GM19463 (cell line): ENCODE results near the gene RFTN1.

Source experiments
- ATAC-seq: cut with Tn5 transposase; IDR thresholded peaks from one replicate; pipeline ENCODE4 v1.9.1; 2021; ENCODE audit warnings: mild to moderate bottlenecking, moderate library complexity; ENCODE audit not compliant: unreplicated experiment

The RFTN1 gene

GRCh38 chr3:16290007-16290826 is 223.3 kb downstream of the RFTN1 start:
- ATAC-seq: no peak

GRCh38 chr3:16289144-16289889 is 224.2 kb downstream of the RFTN1 start:
- ATAC-seq: no peak

GRCh38 chr3:16288664-16289063 is 224.8 kb downstream of the RFTN1 start:
- no peak for ATAC-seq

GRCh38 chr3:16286751-16287543 is 226.6 kb downstream of the RFTN1 start:
- no peak for ATAC-seq

DNA sequence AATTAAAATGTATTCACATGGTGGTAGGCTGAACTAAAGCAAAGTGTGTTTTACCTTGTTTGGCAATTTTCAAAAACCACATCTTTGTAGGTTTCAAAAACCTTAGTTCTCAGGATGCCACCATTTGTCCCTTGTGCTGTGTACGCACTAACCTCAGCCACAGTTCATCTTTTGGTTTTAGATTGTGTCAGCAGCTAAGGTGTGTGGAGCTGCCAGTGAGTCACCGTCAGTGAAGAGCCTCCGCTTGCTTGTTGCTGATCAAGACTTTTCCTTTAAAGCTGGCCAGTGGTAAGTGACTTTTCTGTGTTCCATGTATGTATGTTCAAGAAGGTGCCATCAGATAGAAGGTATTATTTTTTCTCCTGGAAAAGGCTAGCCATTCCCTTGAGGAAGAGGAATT is 227.3 kb downstream of the RFTN1 start:
- peak; percentile 85 for ATAC-seq

- ATAC-seq: no peak
Measured at GRCh38 chr3:16284633-16285032, 228.9 kb downstream of the RFTN1 start.

GRCh38 chr3:16280671-16281070 is 232.8 kb downstream of the RFTN1 start:
- ATAC-seq: no peak

DNA sequence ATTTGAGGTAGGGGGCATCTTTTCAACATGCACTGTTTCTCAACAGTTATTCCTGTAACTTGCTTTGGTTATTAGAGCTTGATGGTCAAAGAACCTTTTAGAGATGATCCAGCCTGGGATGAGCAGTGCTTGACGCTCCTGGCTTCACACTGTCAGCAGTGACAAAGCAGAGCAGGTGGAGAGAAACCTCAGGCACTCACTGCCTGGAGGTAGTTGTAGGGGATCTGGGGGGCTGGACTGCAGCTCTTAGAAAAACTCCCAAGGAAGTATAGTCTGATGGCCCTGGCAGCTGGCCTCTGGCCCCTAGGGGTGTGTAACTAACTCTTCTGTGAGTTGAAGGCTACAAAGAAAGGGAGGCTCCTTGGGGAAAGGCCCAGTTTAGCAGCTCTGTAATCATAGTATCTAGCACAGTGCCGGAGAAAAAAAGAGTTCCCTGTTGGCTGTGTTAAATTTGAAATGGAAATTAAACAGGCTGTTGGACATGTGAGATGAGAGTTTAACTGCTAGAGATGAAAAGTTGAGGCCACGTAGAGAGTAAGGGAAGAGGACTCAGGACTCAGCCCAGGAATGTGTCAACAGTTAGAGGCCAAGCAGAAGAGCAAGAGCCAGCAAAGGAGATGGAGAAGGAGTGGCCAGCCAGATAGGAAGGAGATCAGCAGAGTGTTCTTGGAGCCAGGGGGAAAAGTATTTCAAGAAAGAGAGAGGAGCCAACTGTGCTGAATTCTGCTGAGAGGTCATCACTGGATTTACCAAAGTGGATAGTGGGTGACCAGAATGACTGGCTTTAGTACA is 234.3 kb downstream of the RFTN1 start:
- ATAC-seq: no peak

GRCh38 chr3:16277471-16277870 is 236.0 kb downstream of the RFTN1 start:
- ATAC-seq: no peak

DNA sequence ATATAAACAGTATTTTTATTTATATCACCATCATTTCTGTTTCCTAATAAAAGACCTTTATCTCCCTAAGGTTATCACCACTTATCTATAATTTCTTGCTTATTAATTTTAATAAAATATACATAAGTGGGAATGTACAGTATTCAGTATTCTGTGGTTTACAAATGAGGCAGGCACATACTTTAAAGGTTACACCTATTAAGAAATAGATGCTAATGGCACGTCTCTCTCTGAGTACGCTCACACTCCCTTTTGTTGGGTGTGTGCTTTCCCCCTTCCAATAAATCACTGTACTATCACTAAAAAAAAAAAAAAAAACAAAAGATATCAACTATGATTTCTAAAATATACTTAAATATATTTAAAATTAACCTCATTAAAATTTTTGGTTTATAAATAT is 239.6 kb downstream of the RFTN1 start:
- ATAC-seq: no peak

DNA sequence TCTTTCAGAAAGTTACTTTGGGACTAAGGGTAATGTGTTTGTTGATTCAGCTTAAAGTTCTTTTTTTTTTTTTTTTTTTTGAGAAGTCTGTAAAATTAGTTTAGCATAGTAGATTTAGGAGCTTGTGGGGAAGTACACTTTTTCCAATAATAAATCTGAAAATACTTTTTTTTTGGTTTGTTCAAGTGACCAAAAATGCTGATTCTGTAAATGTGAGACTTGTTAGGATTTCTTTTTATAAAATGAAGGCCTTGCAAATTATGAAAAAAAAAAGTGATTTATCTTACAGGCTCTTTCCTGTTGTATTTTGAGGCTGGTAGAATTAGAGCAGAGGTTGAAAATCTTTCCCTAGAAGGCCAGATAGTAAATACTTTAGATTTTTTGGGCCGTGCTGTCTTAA is 240.9 kb downstream of the RFTN1 start:
- no peak for ATAC-seq

GRCh38 chr3:16270855-16271254 is 242.6 kb downstream of the RFTN1 start:
- ATAC-seq: no peak

GRCh38 chr3:16266714-16267113 is 246.8 kb downstream of the RFTN1 start:
- ATAC-seq: no peak
